Neural progenitor cell (in vitro differentiated cells): ENCODE data around the gene NAT10. TPM values are rescaled to one million over a fixed set of nuclear protein-coding genes. Genes with fewer than 3 reads are reported as not detected.

Source experiments
- DNase-seq: peaks from one replicate; pipeline ENCODE4 v3.0.0-alpha.2; 2016; ENCODE audit warnings: low spot score
- H2AFZ ChIP-seq: fragments of 200-600 bp; sonication (generic); replicated peaks from 2 replicates; pipeline ENCODE4 v1.6.1; 2016; ENCODE audit warnings: antibody characterized with exemption
- H3F3A ChIP-seq: fragments of 200-600 bp; sonication (generic); 2 replicates; pipeline ENCODE4 v1.6.1; 2016; ENCODE audit warnings: antibody characterized with exemption, low read depth
- H3K27ac ChIP-seq: fragments of 200-600 bp; sonication (generic); 2 replicates; pipeline ENCODE4 v1.5.1; 2016; ENCODE audit warnings: mild to moderate bottlenecking
- H3K27me3 ChIP-seq: fragments of 200-600 bp; sonication (generic); 2 replicates; pipeline ENCODE4 v1.6.1; 2016; ENCODE audit warnings: mild to moderate bottlenecking, moderate library complexity
- H3K36me3 ChIP-seq: fragments of 200-600 bp; sonication (generic); 2 replicates; pipeline ENCODE4 v1.5.1; 2016
- H3K4me1 ChIP-seq: fragments of 200-600 bp; sonication (generic); 2 replicates; pipeline ENCODE4 v1.6.1; 2016; ENCODE audit warnings: mixed run types
- H3K4me2 ChIP-seq: fragments of 200-600 bp; sonication (generic); 2 replicates; pipeline ENCODE4 v1.6.1; 2016
- H3K4me3 ChIP-seq: fragments of 200-600 bp; sonication (generic); 2 replicates; pipeline ENCODE4 v1.5.1; 2016
- H3K79me2 ChIP-seq: fragments of 200-600 bp; sonication (generic); 2 replicates; pipeline ENCODE4 v1.6.1; 2016; ENCODE audit warnings: low read depth
- H3K9ac ChIP-seq: fragments of 200-600 bp; sonication (generic); 2 replicates; pipeline ENCODE4 v1.6.1; 2016
- H3K9me3 ChIP-seq: fragments of 200-600 bp; sonication (generic); 2 replicates; pipeline ENCODE4 v1.5.1; 2016; ENCODE audit warnings: low read depth
- H4K20me1 ChIP-seq: fragments of 200-600 bp; sonication (generic); 2 replicates; pipeline ENCODE4 v1.6.1; 2016; ENCODE audit warnings: low read depth
- H3K27ac Mint-ChIP-seq: 3 replicates; pipeline ENCODE4 v1.8.0; 2021; ENCODE audit warnings: mixed read lengths
- H3K27me3 Mint-ChIP-seq: 2 replicates; pipeline ENCODE4 v1.8.0; 2022; ENCODE audit warnings: low read depth, mild to moderate bottlenecking, inconsistent platforms, moderate library complexity, mixed read lengths; ENCODE audit not compliant: insufficient read depth
- H3K36me3 Mint-ChIP-seq: 3 replicates; pipeline ENCODE4 v1.8.0; 2021; ENCODE audit warnings: mixed read lengths
- H3K4me1 Mint-ChIP-seq: 3 replicates; pipeline ENCODE4 v1.8.0; 2021; ENCODE audit warnings: mixed read lengths
- H3K4me3 Mint-ChIP-seq: 3 replicates; pipeline ENCODE4 v1.8.0; 2021; ENCODE audit warnings: mild to moderate bottlenecking, moderate library complexity, mixed read lengths
- H3K9me3 Mint-ChIP-seq: 3 replicates; pipeline ENCODE4 v1.8.0; 2020; ENCODE audit warnings: mixed read lengths
- CTCF ChIP-seq: fragments of 200-600 bp; sonication (generic); IDR thresholded peaks from 2 replicates; pipeline ENCODE4 v1.5.1; 2017; ENCODE audit warnings: antibody characterized with exemption, mild to moderate bottlenecking
- EZH2 ChIP-seq: fragments of 200-600 bp; sonication (generic); IDR thresholded peaks from 2 replicates; pipeline ENCODE4 v1.6.1; 2017; ENCODE audit warnings: antibody characterized with exemption, mild to moderate bottlenecking, moderate library complexity
- EZH2phosphoT487 ChIP-seq: fragments of 200-600 bp; sonication (generic); IDR thresholded peaks from 2 replicates; pipeline ENCODE4 v1.6.1; 2017; ENCODE audit warnings: antibody characterized with exemption
- small RNA-seq: library from RNA; depleted of rRNA; stranded (forward); fragments of <200 nt; gene quantifications from one replicate; pipeline ENCODE3, GENCODE V24; 2015
- total RNA-seq: library from RNA; depleted of rRNA; stranded (reverse); fragments of >200 nt; gene quantifications from 2 replicates; pipeline ENCODE4 v1.2.3, GENCODE V29; 2015; ENCODE audit warnings: low replicate concordance

NAT10 gene
- total RNA-seq, 1 donor from 2014 or later = 42.9 TPM

- Histone ChIP-seq H3F3A (peaks cover 14% of the 10 kb centered on the region), H3K79me2 (no peaks in the 10 kb centered on the region), H3K9me3 (no peaks in the 10 kb centered on the region), H2AFZ (no peak overlapping the region), H3K9ac (no peak overlapping the region), H4K20me1 (no peaks in the 10 kb centered on the region), H3K27me3 (peaks cover 20% of the 10 kb centered on the region), H3K27ac (no peak overlapping the region), H3K36me3 (no peaks in the 10 kb centered on the region), H3K4me1 (peaks cover 28% of the 10 kb centered on the region), H3K4me2 (no peak overlapping the region), H3K4me3 (no peak overlapping the region)
- H3K4me1 Mint-ChIP-seq = peaks cover 54% of the 10 kb centered on the region
- DNase-seq = peak; percentile 13
- H3K9me3 Mint-ChIP-seq = no peaks in the 10 kb centered on the region
- H3K27ac Mint-ChIP-seq = peak overlapping the region; percentile 48
- no peak overlapping the region for H3K4me3 Mint-ChIP-seq
- peaks cover 4% of the 10 kb centered on the region for H3K36me3 Mint-ChIP-seq
- peaks cover 6% of the 10 kb centered on the region for H3K27me3 Mint-ChIP-seq
- TF ChIP-seq EZH2phosphoT487 (no peak), EZH2 (no peak), CTCF (no peak)
Measured at GRCh38 chr11:34192481-34193401, 87.3 kb downstream of the NAT10 start.

GRCh38 chr11:34194576-34195335, 89.3 kb downstream of the NAT10 start:
- no peaks in the 10 kb centered on the region for H3K79me2 ChIP-seq
- peaks cover 9% of the 10 kb centered on the region for H3K27me3 Mint-ChIP-seq
- DNase-seq = peak; percentile 39
- H3K4me1 ChIP-seq = peaks cover 20% of the 10 kb centered on the region
- no peaks in the 10 kb centered on the region for H3K9me3 ChIP-seq
- peaks cover 41% of the 10 kb centered on the region for H3K4me1 Mint-ChIP-seq
- H3K36me3 ChIP-seq = no peaks in the 10 kb centered on the region
- H3K9me3 Mint-ChIP-seq = no peaks in the 10 kb centered on the region
- no peak overlapping the region for H3K4me3 ChIP-seq
- H3K9ac ChIP-seq = no peak overlapping the region
- peak overlapping the region; percentile 60 for H3K27ac Mint-ChIP-seq
- no peak overlapping the region for H3K27ac ChIP-seq
- no peak overlapping the region for H3K4me2 ChIP-seq
- TF ChIP-seq EZH2 (no peak), CTCF (no peak), EZH2phosphoT487 (no peak)
- H3K27me3 ChIP-seq = peaks cover under 1% of the 10 kb centered on the region
- no peaks in the 10 kb centered on the region for H4K20me1 ChIP-seq
- no peak overlapping the region for H3K4me3 Mint-ChIP-seq
- H2AFZ ChIP-seq = no peak overlapping the region
- peaks cover 14% of the 10 kb centered on the region for H3F3A ChIP-seq
- H3K36me3 Mint-ChIP-seq = peaks cover 4% of the 10 kb centered on the region

Small RNA genes within 50 kb of the gene (small RNA-seq; reads per million reads assigned to genes)
- gene RF00019 = not detected

Other genes starting within 250 kb of the NAT10 start
- 0.92 and 2.0 TPM in 2 replicates for gene LMO2, start 213.6 kb upstream of the NAT10 start, total RNA-seq
- 275 and 498 TPM in 2 replicates for gene CAPRIN1, start 53.9 kb upstream of the NAT10 start, total RNA-seq